Measurements from ENCODE around the gene KCTD18.
A peak's percentile ranks its signal among the peaks of the same experiment; 100 is the strongest.

KCTD18 gene

DNA sequence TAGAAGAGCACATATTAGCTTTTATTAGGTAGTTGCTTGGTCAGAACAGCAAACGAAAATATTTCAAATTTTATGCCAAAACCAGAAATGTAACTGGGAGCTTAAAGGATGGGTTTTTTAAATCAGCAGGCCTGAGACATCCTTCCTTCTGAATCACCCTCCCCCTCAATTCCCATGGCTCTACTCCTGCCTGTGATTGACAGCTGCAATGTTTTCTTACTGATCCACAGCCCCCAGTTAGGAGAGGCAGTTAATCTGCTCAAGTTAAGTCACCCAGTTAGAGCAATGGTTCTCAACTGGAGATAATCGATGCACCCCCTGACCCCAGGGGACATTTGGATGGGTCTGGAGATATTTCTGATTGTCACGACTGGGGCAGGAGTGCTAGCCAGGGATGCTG, 24.9 kb downstream of the KCTD18 start:
- peak; percentile 25 for DNase-seq (ENCODE audit: low spot score)

DNA sequence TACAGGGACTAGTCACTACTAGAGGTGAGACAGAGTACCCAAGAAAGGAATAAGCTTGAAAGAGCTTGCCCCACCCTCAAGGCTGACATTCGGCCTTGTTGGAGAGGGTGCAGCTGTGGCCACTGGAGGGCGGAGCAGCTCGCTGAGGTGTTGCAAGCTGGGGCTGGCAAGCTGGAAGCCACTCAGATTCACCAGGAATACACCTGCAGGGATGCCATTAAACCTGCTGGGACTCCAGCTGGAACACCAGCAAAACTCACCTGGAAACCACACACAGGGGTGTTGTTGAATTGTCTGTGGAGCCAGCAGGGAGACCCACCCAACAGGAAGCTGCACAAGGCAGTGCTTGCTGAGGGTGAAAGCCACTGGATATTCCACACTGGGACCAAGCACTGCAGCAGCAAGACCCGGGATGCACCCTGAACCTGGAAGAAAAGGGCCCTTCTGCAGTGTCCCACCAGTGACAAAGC, 26.1 kb downstream of the KCTD18 start:
- DNase-seq (ENCODE audit: low spot score): peak; percentile 53

DNA sequence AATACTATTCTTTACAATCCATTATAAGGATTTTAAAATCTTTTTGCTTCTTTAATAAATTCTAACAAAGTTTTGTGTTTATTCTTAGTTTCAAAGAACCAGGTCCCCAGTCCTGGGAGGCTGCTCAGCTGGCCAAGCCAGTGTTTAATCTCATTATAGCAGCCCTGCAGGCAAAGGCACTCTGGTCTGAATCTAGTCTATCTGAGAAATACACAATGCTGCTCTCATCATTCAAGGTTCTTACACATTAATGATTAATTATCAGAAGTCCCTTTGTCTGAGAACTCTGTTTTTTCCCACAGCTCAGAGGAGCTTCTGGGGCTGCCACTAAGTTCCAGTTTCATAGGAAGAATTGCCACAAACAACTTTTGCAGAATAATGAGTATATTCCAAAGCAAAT, 27.7 kb downstream of the KCTD18 start:
- no peak for DNase-seq (ENCODE audit: low spot score)

GRCh38 chr2:200479692-200480265, 30.1 kb downstream of the KCTD18 start:
- no peak for DNase-seq (ENCODE audit: low spot score)

GRCh38 chr2:200477667-200478131, 32.2 kb downstream of the KCTD18 start:
- DNase-seq (ENCODE audit: low spot score): no peak

GRCh38 chr2:200476836-200477235, 33.0 kb downstream of the KCTD18 start:
- no peak for DNase-seq (ENCODE audit: low spot score)

DNA sequence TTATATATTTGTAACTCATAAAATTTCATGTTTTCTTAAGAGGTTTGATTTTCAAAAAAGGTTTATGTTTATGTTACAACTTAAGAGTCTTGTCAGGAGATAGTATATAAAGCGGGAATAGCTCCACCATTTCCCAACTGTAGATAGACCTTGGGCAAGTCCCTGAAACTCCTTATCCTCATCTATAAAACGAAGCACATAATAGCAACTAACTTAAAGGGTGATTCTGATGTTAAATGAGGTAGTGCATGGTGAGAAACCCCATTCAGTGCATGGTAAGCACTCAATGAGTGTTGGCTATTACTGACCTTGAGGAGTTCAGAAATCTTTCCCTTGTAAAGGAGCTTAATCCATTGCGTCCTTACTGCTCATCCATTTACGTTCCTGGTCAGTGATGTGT, 34.1 kb downstream of the KCTD18 start:
- DNase-seq (ENCODE audit: low spot score): no peak

- no peak for DNase-seq (ENCODE audit: low spot score)
These were observed 36.9 kb downstream of the KCTD18 start for GRCh38 chr2:200472853-200473464.

GRCh38 chr2:200471928-200472645, 37.8 kb downstream of the KCTD18 start:
- DNase-seq (ENCODE audit: low spot score): no peak

- DNase-seq (ENCODE audit: low spot score): peak; percentile 44
These were observed 38.5 kb downstream of the KCTD18 start for GRCh38 chr2:200471324-200471848.

DNA sequence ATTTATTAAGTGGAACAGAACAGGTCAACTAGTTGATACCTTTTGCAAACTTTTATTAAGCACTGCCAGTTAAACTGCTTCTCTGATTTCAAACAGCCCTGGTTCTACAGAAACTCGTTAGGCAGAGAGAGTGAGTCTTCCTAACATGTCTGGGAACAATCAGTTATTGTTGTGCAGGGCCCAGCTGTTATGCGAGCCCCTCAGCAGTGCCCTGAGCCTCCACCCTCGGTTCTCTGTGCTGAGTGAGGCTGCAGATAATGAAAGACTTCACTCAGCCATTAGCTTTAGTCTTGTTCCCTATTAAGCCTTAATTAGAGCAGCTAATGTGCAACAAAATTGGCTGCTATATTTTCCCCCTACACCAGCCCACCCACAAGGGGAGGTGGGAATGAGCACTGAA, 39.6 kb downstream of the KCTD18 start:
- no peak for DNase-seq (ENCODE audit: low spot score)

- DNase-seq (ENCODE audit: low spot score): no peak
These were observed 40.1 kb downstream of the KCTD18 start for GRCh38 chr2:200469708-200470211.

DNA sequence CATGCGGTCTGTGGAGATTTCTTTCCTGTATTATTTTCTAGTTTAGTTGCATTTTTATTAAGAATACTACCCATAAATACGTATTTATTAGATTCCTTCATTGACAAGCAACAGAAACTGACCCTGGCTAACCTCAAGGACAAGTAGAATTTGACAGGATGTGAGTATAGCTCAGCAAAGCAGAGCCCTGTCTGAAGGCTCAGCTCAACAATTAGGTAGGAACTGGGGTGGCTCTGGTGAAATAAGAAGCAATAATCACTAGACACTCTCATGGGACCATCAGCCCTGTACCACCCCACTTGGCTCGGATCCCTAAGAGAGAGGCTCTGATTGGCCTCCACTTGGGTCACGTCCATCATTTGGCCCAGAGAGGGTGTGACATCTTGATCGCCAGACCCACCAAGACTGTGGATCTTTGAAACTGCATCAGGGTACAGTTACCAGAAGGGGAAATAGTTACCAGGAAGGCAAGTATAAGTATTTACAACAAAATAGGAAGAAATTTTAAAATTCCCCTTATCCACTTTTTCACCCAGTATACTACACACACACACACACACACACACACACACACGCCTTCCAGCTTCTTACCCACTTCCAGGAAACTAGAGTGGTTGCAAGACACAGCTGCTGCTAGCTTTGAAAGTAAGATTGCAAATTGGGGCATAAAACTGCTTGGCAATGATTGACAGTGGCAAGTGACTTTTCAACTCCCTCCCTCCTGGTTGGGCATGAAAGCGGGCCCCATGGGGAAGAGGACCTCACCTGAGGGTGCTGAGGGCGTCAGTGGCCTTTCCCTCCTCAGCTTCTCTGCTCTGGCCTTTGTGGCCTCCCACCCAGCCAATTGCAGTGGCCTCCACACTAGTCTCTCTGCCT, 41.8 kb downstream of the KCTD18 start:
- DNase-seq (ENCODE audit: low spot score): no peak

DNA sequence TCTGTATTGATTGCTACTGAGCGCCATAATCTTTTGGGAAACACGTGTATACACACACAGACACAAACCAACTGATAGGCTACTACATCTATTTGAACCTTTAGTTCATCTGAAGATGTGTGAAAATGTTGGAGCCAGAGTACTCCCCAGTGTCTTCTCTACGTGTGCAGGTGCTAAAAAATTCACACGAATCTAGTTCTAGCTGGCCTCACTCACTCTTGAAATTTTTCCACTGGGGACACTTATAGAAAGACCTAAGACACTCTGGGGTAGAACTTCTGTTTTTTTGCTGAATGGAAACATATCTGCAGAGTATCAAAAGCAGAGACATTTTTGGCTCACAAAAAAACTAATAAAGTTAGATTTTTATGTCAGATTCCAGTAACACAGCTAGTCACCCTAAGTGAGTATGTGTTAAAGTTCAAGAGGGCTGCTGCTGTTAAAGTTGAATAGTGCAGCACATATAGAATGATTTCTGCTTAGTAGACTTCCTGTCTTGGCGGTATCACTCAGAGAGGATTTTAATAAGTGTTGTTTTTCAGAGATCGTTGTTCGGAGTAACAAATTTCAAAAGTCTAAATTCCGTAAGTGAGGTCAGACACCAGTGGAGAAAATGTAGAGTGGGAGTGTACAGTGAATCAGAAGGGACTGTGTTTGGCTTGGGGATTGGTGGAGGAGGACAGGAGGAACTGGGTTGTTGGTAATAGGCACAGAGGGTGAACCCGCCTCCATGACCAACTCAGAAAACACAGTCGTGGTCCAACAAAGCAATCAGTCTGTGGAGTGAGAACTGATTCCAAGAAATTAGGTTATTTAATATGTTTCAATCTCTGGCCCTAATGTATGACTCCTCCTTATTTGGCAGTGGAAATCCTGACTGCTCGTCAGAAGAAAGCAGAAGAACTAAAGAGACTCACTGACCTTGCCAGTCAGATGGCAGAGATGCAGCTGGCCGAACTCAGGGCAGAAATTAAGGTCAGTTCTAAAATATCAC, 43.1 kb downstream of the KCTD18 start:
- DNase-seq (ENCODE audit: low spot score): no peak

DNA sequence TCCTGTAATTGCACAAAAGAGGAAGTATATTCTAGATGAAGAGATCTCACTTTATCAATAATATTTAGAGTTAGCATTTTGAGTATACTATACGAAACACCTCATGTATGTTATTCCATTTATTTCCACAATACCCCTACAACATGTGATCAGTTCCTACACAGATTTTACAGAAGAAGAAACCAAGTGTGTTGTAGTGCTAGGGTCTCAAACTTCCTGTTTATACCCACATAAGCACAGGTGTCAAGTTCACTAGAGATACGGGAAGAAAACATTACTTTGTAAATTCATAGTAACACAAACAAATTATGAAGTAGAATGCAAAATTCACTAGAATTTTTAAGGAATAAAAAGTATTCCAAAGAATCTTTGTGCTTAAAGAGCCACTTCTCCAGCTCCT, 46.4 kb downstream of the KCTD18 start:
- no peak for DNase-seq (ENCODE audit: low spot score)

DNA sequence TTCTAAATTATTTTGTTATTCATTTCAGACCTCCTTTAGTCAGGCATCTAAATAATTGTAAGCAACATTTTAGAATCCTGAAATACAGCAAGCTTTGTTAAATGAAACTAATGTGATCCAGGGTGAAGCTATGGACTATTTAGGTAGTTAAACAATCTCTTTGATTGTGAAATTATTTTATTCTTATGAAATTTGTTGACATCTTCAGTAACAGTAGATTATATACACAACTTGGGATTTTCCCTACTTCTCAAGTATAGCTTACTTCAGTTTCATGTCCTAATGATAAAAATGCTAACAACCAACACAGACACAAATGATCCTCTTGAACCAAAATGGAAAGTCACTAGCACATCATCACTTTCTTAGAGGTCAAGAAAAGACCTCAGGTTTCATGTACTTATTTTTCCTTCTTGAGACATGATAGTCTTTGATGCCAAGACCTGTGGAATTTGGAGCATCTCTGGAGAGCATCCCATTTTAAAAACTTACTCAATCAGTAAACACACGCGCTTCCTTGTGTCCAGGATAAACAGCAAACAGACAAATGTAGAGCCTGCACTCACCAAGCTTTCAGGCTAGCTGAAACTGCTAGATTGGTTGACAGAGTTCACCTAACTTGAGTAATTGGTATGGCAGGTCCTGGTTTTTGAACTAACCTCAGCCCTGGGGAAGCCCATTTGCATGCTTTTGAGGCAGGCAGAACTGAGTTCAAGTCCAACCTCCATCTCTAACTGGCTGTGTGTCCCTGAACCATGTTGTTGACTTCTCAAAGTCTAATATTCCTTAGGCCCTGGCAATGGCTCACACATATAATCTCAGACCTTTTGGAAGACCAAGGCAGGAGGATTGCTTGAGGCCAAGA, 47.8 kb downstream of the KCTD18 start:
- DNase-seq (ENCODE audit: low spot score): no peak

DNA sequence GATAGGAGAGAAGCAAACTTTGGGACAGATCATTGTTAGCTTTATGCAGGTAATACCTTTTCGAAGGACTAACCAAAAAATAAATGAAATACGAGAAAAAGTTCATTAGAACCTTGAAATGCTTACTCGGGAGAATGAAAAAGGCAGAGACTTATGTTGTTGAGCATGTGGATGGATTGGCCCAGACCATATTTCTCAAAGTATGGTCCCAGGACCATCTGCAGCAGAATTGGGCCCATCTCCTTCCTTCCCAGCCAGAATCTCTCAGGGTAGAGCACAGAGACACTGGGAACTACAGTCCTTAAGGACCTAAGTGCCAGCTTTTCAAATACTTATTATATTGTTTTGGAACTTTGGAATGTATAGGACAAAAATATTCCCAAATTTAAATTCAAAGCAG, 50.8 kb downstream of the KCTD18 start:
- no peak for DNase-seq (ENCODE audit: low spot score)

GRCh38 chr2:200456567-200456966, 53.3 kb downstream of the KCTD18 start:
- DNase-seq (ENCODE audit: low spot score): no peak

DNA sequence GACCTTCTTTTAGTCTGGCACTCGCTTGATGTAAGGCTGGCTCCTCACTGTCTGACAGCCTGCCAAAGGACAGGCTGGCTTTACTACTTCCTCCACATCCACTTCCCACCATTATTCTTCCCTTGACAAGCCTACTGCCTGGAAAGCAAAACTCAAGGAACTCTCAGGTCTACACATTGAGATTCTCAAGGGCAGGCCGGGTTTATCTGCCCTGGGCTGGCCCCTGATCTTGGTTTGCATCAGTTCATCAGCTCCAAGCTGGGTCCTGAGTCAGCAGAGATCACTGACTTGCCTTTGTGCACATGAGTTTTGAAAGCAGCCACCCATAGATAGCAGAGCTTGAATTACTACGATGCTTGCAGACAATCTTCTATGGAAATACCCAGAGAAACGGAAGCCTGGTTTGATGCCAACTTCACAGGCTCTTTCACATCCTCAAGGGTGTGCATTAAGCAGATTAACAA, 53.9 kb downstream of the KCTD18 start:
- no peak for DNase-seq (ENCODE audit: low spot score)

Measured in RKO (cell line).